HG03095 (cell line): ENCODE results near the gene INTS6.

Experiments
- ATAC-seq: cut with Tn5 transposase; IDR thresholded peaks from one replicate; pipeline ENCODE4 v1.9.1; 2021; ENCODE audit warnings: moderate library complexity; ENCODE audit not compliant: unreplicated experiment

The INTS6 gene

DNA sequence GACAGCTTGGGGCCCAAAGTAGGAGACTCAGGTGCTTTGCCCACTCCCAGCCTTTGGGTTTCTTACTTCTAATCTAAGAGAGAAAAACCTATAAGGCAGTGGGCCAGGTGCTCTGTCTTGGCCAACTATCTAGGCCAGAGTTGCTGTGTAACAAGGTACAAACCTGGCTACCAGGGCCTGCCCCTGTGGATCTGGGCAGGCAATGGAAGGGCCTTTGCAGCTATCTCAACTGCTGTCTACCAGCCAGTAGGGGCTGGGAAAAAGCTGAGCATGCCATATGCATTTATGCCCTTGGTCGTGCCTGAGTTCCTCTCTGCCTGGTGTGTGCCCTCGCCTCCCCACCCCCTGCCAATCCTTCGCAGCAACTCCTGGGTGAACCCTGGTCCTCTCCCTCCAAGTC lies 130.0 kb downstream of the INTS6 start:
- ATAC-seq: no peak

DNA sequence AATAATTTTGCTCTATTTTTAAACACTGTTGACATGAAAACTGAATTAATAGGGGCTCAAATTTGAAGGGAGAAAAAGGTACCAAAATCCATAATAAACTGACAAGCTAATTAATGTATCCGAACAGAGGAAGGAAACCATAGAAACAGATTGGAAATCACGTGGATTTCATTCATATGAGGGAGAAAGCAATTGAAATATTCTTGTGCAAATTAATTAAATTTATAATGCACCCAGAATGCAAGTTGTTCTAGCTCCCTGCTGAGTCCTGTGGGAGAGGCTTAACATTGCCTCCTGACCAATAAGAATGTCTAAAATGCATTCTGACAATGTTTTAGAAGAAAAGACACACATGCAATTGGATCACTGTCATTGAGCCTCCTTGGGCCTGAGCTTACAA lies 131.0 kb downstream of the INTS6 start:
- ATAC-seq: no peak

DNA sequence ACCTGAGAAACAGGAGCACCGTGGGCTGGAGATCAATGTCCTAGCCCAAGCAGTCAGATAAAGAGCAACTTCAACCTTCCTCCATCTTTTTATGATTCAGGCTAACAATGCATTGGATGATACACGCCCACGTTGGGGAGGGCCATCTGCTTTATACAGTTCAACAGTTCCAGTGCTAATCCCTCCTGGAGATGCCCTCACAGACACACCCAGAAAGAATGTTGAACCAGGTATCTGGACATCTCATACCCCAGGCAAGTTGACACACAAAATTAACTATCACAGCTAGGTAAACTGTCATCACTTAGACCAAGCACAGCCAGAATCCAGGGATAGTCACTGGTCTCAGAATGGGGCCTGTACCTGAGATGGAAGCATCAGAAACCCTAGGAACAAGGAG lies 134.0 kb downstream of the INTS6 start:
- no peak for ATAC-seq

DNA sequence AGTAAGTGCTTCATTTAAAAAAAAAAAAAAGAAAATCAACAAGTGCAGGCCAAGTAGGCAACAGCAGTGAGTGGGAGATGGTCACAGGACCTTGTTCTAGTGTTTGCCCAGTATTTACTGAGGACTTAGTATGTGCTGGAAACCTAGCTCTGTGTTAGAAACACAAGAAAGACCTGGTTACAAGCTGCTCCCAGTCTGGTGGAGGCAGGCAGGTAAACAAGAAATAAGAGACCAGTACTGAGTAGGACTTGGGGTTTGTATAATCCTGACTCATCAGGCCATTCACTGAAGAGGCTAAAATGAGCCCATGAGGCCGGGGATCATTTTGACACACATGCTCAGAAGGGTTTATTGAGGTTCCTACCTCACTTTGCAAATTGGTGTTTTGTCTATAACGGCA lies 134.8 kb downstream of the INTS6 start:
- ATAC-seq: no peak

DNA sequence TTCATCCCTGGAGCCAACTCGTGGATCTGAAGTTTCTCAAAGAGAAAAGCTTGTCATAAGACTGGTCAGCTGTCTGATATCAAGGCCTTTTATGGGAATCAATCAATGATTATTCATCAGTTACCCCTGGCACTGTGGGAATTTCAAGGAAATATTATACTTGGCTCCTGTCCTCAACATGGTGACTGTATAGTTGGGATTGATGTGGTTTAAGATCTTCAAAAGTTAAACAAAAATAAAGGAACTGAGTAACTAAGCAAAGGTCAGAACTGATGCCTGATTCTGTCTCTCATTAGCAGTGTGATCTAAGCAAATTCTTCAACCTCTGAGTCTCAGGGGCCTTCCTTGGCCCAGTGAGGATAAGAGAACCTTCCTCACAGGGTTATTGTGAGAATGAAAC lies 135.6 kb downstream of the INTS6 start:
- no peak for ATAC-seq

DNA sequence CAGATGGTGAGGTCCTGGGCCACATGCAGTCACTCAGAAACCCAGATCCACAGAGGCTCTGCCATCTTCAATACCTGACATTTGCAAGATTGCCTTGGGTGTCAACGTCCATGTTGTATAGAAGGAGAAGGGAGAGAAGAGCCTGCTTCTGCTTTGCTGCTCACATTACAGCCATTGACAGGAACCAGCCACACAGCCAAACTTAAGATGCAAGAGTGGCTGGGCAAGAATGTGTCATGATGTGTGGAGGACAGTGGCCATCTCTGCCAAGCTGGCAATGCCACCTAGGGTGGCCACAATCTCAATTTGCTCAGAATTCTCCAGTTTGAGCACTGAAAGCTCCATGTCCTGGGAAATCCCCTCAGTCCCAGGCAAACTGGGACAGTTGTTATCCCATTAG lies 139.2 kb downstream of the INTS6 start:
- no peak for ATAC-seq

DNA sequence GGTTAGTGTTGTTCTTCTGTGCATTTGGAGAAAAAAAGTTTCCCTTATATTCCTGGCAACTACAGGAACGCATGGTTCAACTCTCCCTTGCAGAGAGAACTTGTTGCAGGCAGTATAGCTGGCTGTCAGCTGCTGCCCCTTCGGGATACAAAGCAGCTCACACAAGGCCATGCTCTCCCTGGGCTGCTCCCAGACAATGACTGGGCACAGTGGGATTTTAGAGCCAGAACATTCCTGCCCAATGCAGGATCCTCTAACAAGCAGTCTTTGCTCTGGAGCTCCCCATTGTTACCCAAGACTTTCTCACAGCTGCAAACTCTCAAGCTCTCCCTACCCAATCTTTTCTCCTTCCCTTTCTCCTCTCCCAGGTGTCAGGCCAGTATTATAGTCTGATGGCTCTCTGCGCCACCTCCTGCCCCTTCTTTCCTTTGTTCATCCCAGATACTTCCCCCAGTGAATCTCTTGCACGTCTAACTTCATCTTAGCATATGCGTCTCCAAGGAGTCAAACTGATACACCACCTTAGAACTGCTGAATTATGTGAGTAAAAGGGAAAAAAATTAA lies 140.8 kb downstream of the INTS6 start:
- ATAC-seq: no peak
